Uterus (tissue), 2 donors: ENCODE results near the gene IGSF5.

Experiments
- CTCF ChIP-seq, 4 experiments: fragments of 200-600 bp in 2 of 4; fragments of 450-650 bp in 2 of 4; sonication (generic) in 2 of 4; IDR thresholded peaks; one replicate each; pipeline ENCODE4 v1.5.1; 2016 to 2019; ENCODE audit warnings: antibody characterized with exemption in 4 of 4, mild to moderate bottlenecking in 2 of 4, moderate library complexity in 1 of 4
- POLR2A ChIP-seq, 2 donors: fragments of 450-650 bp; IDR thresholded peaks; one replicate each; pipeline ENCODE4 v1.6.1; 2016; ENCODE audit warnings: antibody characterized with exemption in 2 of 2, mild to moderate bottlenecking in 1 of 2, moderate library complexity in 1 of 2

GRCh38 chr21:39738566-39738965, 6.4 kb upstream of the IGSF5 start:
- no peak for TF ChIP-seq CTCF (IDR thresholded peaks at IDR 0.05)
- TF ChIP-seq POLR2A (IDR thresholded peaks at IDR 0.05): no peak
